ENCODE measurements around the gene SLC6A6. TPM values are rescaled to one million over a fixed set of nuclear protein-coding genes. Genes with fewer than 3 reads are reported as not detected.
A peak's percentile ranks its signal among the peaks of the same experiment; 100 is the strongest.
"Not testable (repeated sequence)": the region's sequence is repeated elsewhere in the genome, so short reads cannot be mapped to it uniquely, and the experiment has no call there.

SLC6A6 gene
- polyA plus RNA-seq, 1 donor from 2014 or later, result 7.6 TPM

- no peaks in the 10 kb centered on the region for H3K27me3 Mint-ChIP-seq
- H3K36me3 Mint-ChIP-seq, result no peaks in the 10 kb centered on the region
- peak overlapping the region; percentile 87 to 100 (median 98) for H3K27ac Mint-ChIP-seq
- H3K4me3 Mint-ChIP-seq, result peak overlapping the region; percentile 26 to 93 (median 84)
- H3K9me3 Mint-ChIP-seq, result no peaks in the 10 kb centered on the region
- peaks cover 67 to 91% (median 87%) of the 10 kb centered on the region in 3 donors for H3K4me1 Mint-ChIP-seq
Observed at GRCh38 chr3:14428087-14429033, 26.0 kb downstream of the SLC6A6 start.

- H3K9me3 Mint-ChIP-seq, result no peaks in the 10 kb centered on the region
- no peaks in the 10 kb centered on the region for H3K27me3 Mint-ChIP-seq
- peaks cover 63 to 88% (median 85%) of the 10 kb centered on the region in 3 donors for H3K4me1 Mint-ChIP-seq
- peak overlapping the region in 3 of 4 donors; percentile 79 to 93 (median 88) for H3K4me3 Mint-ChIP-seq
- H3K27ac Mint-ChIP-seq, result peak overlapping the region; percentile 87 to 100 (median 98)
- H3K36me3 Mint-ChIP-seq, result no peaks in the 10 kb centered on the region
Observed at GRCh38 chr3:14429237-14429636, 26.8 kb downstream of the SLC6A6 start.

- no peaks in the 10 kb centered on the region for H3K36me3 Mint-ChIP-seq
- H3K27ac Mint-ChIP-seq, result peak overlapping the region; percentile 87 to 100 (median 98)
- H3K4me1 Mint-ChIP-seq, result peaks cover 63 to 88% (median 85%) of the 10 kb centered on the region in 3 donors
- no peaks in the 10 kb centered on the region for H3K9me3 Mint-ChIP-seq
- H3K4me3 Mint-ChIP-seq, result peak overlapping the region in 3 of 4 donors; percentile 79 to 93 (median 88)
- H3K27me3 Mint-ChIP-seq, result no peaks in the 10 kb centered on the region
Observed at GRCh38 chr3:14429640-14430039, 27.2 kb downstream of the SLC6A6 start.

GRCh38 chr3:14430053-14430452, 27.6 kb downstream of the SLC6A6 start:
- no peaks in the 10 kb centered on the region for H3K27me3 Mint-ChIP-seq
- H3K4me1 Mint-ChIP-seq, result peaks cover 59 to 88% (median 85%) of the 10 kb centered on the region in 3 donors
- H3K27ac Mint-ChIP-seq, result peak overlapping the region; percentile 87 to 100 (median 98)
- H3K4me3 Mint-ChIP-seq, result peak overlapping the region in 3 of 4 donors; percentile 57 to 93 (median 79)
- H3K9me3 Mint-ChIP-seq, result no peaks in the 10 kb centered on the region
- no peaks in the 10 kb centered on the region for H3K36me3 Mint-ChIP-seq

- Mint-ChIP-seq H3K4me3 (peak overlapping the region; percentile 64 to 90 (median 80)), H3K27me3 (no peaks in the 10 kb centered on the region), H3K36me3 (no peaks in the 10 kb centered on the region), H3K4me1 (peaks cover 55 to 81% (median 81%) of the 10 kb centered on the region in 3 donors), H3K27ac (peak overlapping the region; percentile 87 to 100 (median 98)), H3K9me3 (no peaks in the 10 kb centered on the region)
Observed at GRCh38 chr3:14430706-14431451, 28.5 kb downstream of the SLC6A6 start.

- no peaks in the 10 kb centered on the region for H3K27me3 Mint-ChIP-seq
- H3K4me3 Mint-ChIP-seq, result peak overlapping the region; percentile 64 to 90 (median 80)
- no peaks in the 10 kb centered on the region for H3K9me3 Mint-ChIP-seq
- no peaks in the 10 kb centered on the region for H3K36me3 Mint-ChIP-seq
- peaks cover 49 to 76% (median 75%) of the 10 kb centered on the region in 3 donors for H3K4me1 Mint-ChIP-seq
- peak overlapping the region; percentile 87 to 100 (median 98) for H3K27ac Mint-ChIP-seq
Observed at GRCh38 chr3:14431452-14431916, 29.1 kb downstream of the SLC6A6 start.

GRCh38 chr3:14431917-14432834, 29.8 kb downstream of the SLC6A6 start:
- Mint-ChIP-seq H3K9me3 (no peaks in the 10 kb centered on the region), H3K4me1 (peaks cover 47 to 74% (median 72%) of the 10 kb centered on the region in 3 donors), H3K4me3 (peak overlapping the region; percentile 64 to 90 (median 80)), H3K27me3 (no peaks in the 10 kb centered on the region), H3K27ac (peak overlapping the region; percentile 87 to 100 (median 98)), H3K36me3 (no peaks in the 10 kb centered on the region)

- Mint-ChIP-seq H3K4me1 (peaks cover 38 to 66% (median 65%) of the 10 kb centered on the region in 3 donors), H3K9me3 (no peaks in the 10 kb centered on the region), H3K4me3 (peak overlapping the region; percentile 12 to 90 (median 74)), H3K27me3 (no peaks in the 10 kb centered on the region), H3K36me3 (no peaks in the 10 kb centered on the region), H3K27ac (peak overlapping the region; percentile 87 to 100 (median 98))
Observed at GRCh38 chr3:14433106-14433505, 30.7 kb downstream of the SLC6A6 start.

GRCh38 chr3:14434126-14434497, 31.7 kb downstream of the SLC6A6 start:
- Mint-ChIP-seq H3K36me3 (no peaks in the 10 kb centered on the region), H3K4me3 (peak overlapping the region in 2 of 4 donors; percentile 64 to 72), H3K27ac (peak overlapping the region; percentile 87 to 100 (median 98)), H3K27me3 (no peaks in the 10 kb centered on the region), H3K9me3 (no peaks in the 10 kb centered on the region), H3K4me1 (peaks cover 34 to 64% (median 59%) of the 10 kb centered on the region in 3 donors)

GRCh38 chr3:14434498-14435151, 32.2 kb downstream of the SLC6A6 start:
- Mint-ChIP-seq H3K27me3 (no peaks in the 10 kb centered on the region), H3K4me3 (peak overlapping the region; percentile 12 to 79 (median 66)), H3K4me1 (peaks cover 34 to 64% (median 59%) of the 10 kb centered on the region in 3 donors), H3K27ac (peak overlapping the region; percentile 87 to 100 (median 98)), H3K36me3 (no peaks in the 10 kb centered on the region), H3K9me3 (no peaks in the 10 kb centered on the region)

- Mint-ChIP-seq H3K9me3 (no peaks in the 10 kb centered on the region), H3K4me1 (peaks cover 38 to 65% (median 60%) of the 10 kb centered on the region in 3 donors), H3K36me3 (peaks cover 2% of the 10 kb centered on the region), H3K4me3 (peak overlapping the region in 2 of 4 donors; percentile 33 to 64), H3K27ac (peak overlapping the region in 2 of 3 donors; percentile 87 to 100), H3K27me3 (no peaks in the 10 kb centered on the region)
Observed at GRCh38 chr3:14435175-14436014, 33.0 kb downstream of the SLC6A6 start.

GRCh38 chr3:14436954-14437281, 34.5 kb downstream of the SLC6A6 start:
- Mint-ChIP-seq H3K4me1 (peaks cover 40 to 53% (median 50%) of the 10 kb centered on the region in 3 donors), H3K36me3 (peaks cover 2% of the 10 kb centered on the region)

GRCh38 chr3:14437705-14438104, 35.3 kb downstream of the SLC6A6 start:
- not testable (repeated sequence) for H3K27ac Mint-ChIP-seq, H3K36me3 Mint-ChIP-seq
- peaks cover 35 to 45% (median 45%) of the 10 kb centered on the region in 3 donors for H3K4me1 Mint-ChIP-seq

More at GRCh38 chr3:14436954-14437281, 34.5 kb downstream of the SLC6A6 start:
- no peaks in the 10 kb centered on the region for H3K9me3 Mint-ChIP-seq
- H3K27me3 Mint-ChIP-seq, result no peaks in the 10 kb centered on the region
- peak overlapping the region in 2 of 3 donors; percentile 86 to 92 for H3K27ac Mint-ChIP-seq
- H3K4me3 Mint-ChIP-seq, result peak overlapping the region in 1 of 4 donors; percentile 62

More at GRCh38 chr3:14437705-14438104, 35.3 kb downstream of the SLC6A6 start:
- H3K4me3 Mint-ChIP-seq, H3K27me3 Mint-ChIP-seq, H3K9me3 Mint-ChIP-seq: not testable (repeated sequence)

All from IgD-negative memory B cell (primary cell).